ENCODE data around the gene ELOB. TPM values are rescaled to one million over a fixed set of nuclear protein-coding genes. Genes with fewer than 3 reads are reported as not detected.

Gene ELOB
- total and polyA plus RNA-seq, 3 donors from 2014 or later: 377 to 582 (median 381) TPM

- Histone ChIP-seq H3K9me3 (no peaks in the 10 kb centered on the region), H3K4me3 (peak within 1 kb of the TSS; percentile 36 to 48), H3K4me1 (no peaks in the 10 kb centered on the region), H3K36me3 (ENCODE audit: low read depth, missing control alignments) (no peaks in the 10 kb centered on the region), H3K27me3 (no peaks in the 10 kb centered on the region), H3K27ac (no peak within 1 kb of the TSS)
- 55 to 65% methylated on average over 20 to 28 of the region's 28 CpGs for WGBS, 2 donors
- DNase-seq: no peak
- intact Hi-C loops (cut with DNase I; ENCODE audit: low total_unique reads): no loop called here
- TF ChIP-seq CTCF (IDR thresholded peaks at IDR 0.05) (no peak), POLR2A (IDR thresholded peaks at IDR 0.05) (no peak)
Observed at GRCh38 chr16:2816751-2817339, 39.8 kb upstream of the ELOB start, which contains the start of gene PRSS21. Gene PRSS21, plus strand, starts transcription at chr16:2817237. Its CDS starts 32 bp downstream, at chr16:2817269.

GRCh38 chr16:2815299-2815771 lies 38.3 kb upstream of the ELOB start:
- H3K27me3 ChIP-seq: no peaks in the 10 kb centered on the region
- DNase-seq: peak; percentile 51

GRCh38 chr16:2814551-2815298 lies 37.6 kb upstream of the ELOB start:
- DNase-seq: no peak
- Histone ChIP-seq H3K9me3 (no peaks in the 10 kb centered on the region), H3K36me3 (ENCODE audit: low read depth, missing control alignments) (no peaks in the 10 kb centered on the region), H3K4me1 (no peaks in the 10 kb centered on the region), H3K27me3 (no peaks in the 10 kb centered on the region), H3K27ac (no peak overlapping the region), H3K4me3 (no peak overlapping the region)
- WGBS, 2 donors: 82 to 93% methylated on average over 6 to 20 of the region's 20 CpGs
- intact Hi-C loops (cut with DNase I; ENCODE audit: low total_unique reads): no loop called here
- TF ChIP-seq POLR2A (IDR thresholded peaks at IDR 0.05): no peak

More at GRCh38 chr16:2815299-2815771, 38.3 kb upstream of the ELOB start:
- H3K9me3 ChIP-seq: no peaks in the 10 kb centered on the region
- intact Hi-C loops (cut with DNase I; ENCODE audit: low total_unique reads): no loop called here
- no peak for TF ChIP-seq POLR2A (IDR thresholded peaks at IDR 0.05)
- TF ChIP-seq CTCF (IDR thresholded peaks at IDR 0.05): no peak
- no peaks in the 10 kb centered on the region for H3K4me1 ChIP-seq
- peak overlapping the region in 1 of 2 donors; percentile 4 for H3K27ac ChIP-seq
- 49 to 56% methylated on average over 6 to 10 of the region's 10 CpGs for WGBS, 2 donors
- H3K4me3 ChIP-seq: no peak overlapping the region
- no peaks in the 10 kb centered on the region for H3K36me3 ChIP-seq (ENCODE audit: low read depth, missing control alignments)

- intact Hi-C loops (cut with DNase I; ENCODE audit: low total_unique reads): no loop called here
- Histone ChIP-seq H3K4me3 (no peak overlapping the region), H3K27ac (no peak overlapping the region), H3K36me3 (ENCODE audit: low read depth, missing control alignments) (no peaks in the 10 kb centered on the region), H3K4me1 (no peaks in the 10 kb centered on the region), H3K27me3 (no peaks in the 10 kb centered on the region), H3K9me3 (no peaks in the 10 kb centered on the region)
- WGBS, 2 donors: 70 to 75% methylated on average over 6 to 7 of the region's 7 CpGs
- no peak for TF ChIP-seq CTCF (IDR thresholded peaks at IDR 0.05)
- no peak for TF ChIP-seq POLR2A (IDR thresholded peaks at IDR 0.05)
- no peak for DNase-seq
Observed at GRCh38 chr16:2813771-2814221, 36.7 kb upstream of the ELOB start.

GRCh38 chr16:2811703-2812471 lies 34.8 kb upstream of the ELOB start:
- Histone ChIP-seq H3K27ac (no peak overlapping the region), H3K9me3 (no peaks in the 10 kb centered on the region), H3K36me3 (ENCODE audit: low read depth, missing control alignments) (no peaks in the 10 kb centered on the region), H3K4me1 (no peaks in the 10 kb centered on the region), H3K4me3 (no peak overlapping the region), H3K27me3 (no peaks in the 10 kb centered on the region)
- no peak for DNase-seq
- WGBS, 2 donors: 77 to 80% methylated on average over 9 to 14 of the region's 15 CpGs
- intact Hi-C loops (cut with DNase I; ENCODE audit: low total_unique reads): no loop called here
- TF ChIP-seq CTCF (IDR thresholded peaks at IDR 0.05): no peak
- TF ChIP-seq POLR2A (IDR thresholded peaks at IDR 0.05): no peak

Data from testis (tissue), 3 donors.